GM12873 (cell line): ENCODE data around the gene GRIK5.

Source experiments
- CTCF ChIP-seq: IDR thresholded peaks from 2 replicates; pipeline ENCODE4 v1.5.1; 2012; ENCODE audit warnings: low read depth, mild to moderate bottlenecking, moderate library complexity, low read length, control low read depth; ENCODE audit not compliant: insufficient read depth; ENCODE audit errors: missing control alignments

Gene GRIK5

GRCh38 chr19:42113641-42114348 lies 43.8 kb upstream of the GRIK5 start:
- peak; percentile 41 for TF ChIP-seq CTCF

- no peak for TF ChIP-seq CTCF
These were observed 41.8 kb upstream of the GRIK5 start for GRCh38 chr19:42111811-42112210.

GRCh38 chr19:42111384-42111783 lies 41.4 kb upstream of the GRIK5 start:
- no peak for TF ChIP-seq CTCF

- no peak for TF ChIP-seq CTCF
These were observed 40.7 kb upstream of the GRIK5 start for GRCh38 chr19:42110658-42111057.

GRCh38 chr19:42109896-42110295 lies 39.9 kb upstream of the GRIK5 start:
- TF ChIP-seq CTCF: no peak

- TF ChIP-seq CTCF: peak; percentile 100
These were observed 38.8 kb upstream of the GRIK5 start for GRCh38 chr19:42108527-42109389.

- TF ChIP-seq CTCF: no peak
These were observed 35.4 kb upstream of the GRIK5 start for GRCh38 chr19:42105368-42105767.
